Lung microvascular endothelial cell (primary cell): ENCODE data around the gene CHERP. TPM values are rescaled to one million over a fixed set of nuclear protein-coding genes. Genes with fewer than 3 reads are reported as not detected.
"Not testable (repeated sequence)": the region's sequence is repeated elsewhere in the genome, so short reads cannot be mapped to it uniquely, and the experiment has no call there.

ENCODE experiments used
- DNase-seq, 2 donors: peaks; one replicate each; pipeline versions ENCODE4 v3.0.0 to v3.0.0-alpha.2; 2010; ENCODE audit warnings: low read depth in 2 of 2
- total RNA-seq: library from RNA; depleted of rRNA; stranded (reverse); fragments of >200 nt; gene quantifications from 2 replicates; pipeline ENCODE4 v1.2.1, GENCODE V29; 2014

The CHERP gene
- total RNA-seq, 1 donor from 2014 or later = 5.6 TPM

- no peak for DNase-seq
These were observed 65.8 kb downstream of the CHERP start for GRCh38 chr19:16476401-16476800.

GRCh38 chr19:16473875-16474392 is 68.3 kb downstream of the CHERP start:
- DNase-seq = peak in 1 of 2 donors; percentile 69

- no peak for DNase-seq
These were observed 69.2 kb downstream of the CHERP start for GRCh38 chr19:16472992-16473391.

DNA sequence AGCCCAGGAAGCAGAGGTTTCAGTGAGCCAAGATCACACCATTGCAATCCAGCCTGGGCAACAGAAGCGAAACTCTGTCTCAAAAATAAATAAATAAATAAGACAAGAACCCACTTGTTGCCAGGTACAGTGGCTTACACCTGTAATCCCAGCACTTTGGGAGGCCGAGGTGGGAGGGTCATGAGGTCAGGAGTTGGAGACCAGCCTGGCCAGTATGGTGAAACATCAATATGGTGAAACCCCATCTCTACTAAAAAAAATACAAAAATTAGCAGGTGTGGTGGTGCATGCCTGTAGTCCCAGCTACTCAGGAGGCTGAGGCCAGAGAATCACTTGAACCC is 69.7 kb downstream of the CHERP start:
- DNase-seq = not testable (repeated sequence)

DNA sequence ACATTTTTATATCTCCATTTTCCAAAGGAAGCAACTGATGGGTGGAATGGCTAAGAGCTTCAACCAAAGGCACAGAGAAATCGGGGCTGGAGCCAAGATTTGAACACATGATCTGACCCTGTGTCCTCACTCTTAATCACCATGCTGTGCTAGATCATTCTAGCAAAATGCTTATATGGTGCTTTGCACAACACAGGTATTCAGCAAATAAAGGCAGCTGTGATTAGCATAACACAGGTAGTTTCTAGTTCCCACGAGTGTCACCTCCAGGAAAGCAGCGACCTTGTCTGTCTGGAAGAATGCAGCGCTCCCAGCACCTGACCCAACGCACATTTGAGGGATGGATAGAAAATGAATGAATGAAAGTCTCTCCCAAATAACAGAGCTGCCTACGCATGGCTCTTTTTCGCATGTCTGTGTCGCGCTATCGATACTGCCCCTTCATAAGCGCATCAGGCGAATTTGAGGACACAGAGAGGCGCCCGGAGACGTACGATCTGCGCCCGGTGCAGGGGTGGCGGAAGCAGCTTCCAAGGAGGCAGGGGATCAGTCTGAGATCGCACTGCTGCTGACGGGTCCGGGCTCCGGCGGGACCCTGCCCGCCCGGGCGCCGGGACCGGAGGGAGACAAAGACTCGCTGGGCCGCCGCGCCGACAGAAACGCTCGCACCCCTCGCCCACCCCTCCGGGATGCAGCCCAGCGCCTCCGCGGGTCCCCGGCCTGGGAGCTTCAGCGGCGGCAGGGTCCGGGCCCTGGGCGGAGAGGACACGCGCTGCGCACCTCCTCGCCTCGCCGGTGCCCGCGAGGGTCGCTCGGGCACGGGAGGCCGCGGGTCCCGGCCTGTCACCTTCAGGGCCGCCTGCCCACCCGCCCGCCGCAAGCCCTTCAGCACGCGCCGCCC is 71.1 kb downstream of the CHERP start:
- peak; percentile 40 to 43 for DNase-seq

DNA sequence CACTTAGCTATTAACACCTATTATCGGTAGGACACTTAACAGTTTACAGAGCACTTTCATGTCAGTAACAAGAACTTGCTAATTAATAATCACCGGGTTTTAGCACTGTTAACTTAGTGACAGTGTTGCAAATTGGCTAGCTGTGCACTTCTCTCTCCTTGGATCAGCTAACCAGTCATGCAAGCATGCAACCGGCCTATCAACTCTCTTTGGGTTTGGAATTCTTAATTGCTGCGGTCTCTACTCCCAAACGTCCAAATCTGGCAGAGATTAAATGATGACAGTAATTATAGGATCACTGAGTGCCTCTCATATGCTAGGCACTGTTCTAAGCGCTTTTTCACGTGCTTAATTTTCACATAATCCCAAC is 71.7 kb downstream of the CHERP start:
- no peak for DNase-seq

Other genes with a start within 250 kb of the CHERP start
- 2.6 and 10.1 TPM in 2 replicates for gene KLF2, start 217.6 kb downstream of the CHERP start, total RNA-seq
- 5.9 and 6.7 TPM in 2 replicates for gene EPS15L1, start 70.5 kb downstream of the CHERP start, total RNA-seq
- gene CALR3, start 46.3 kb downstream of the CHERP start, total RNA-seq = not detected in 2 replicates
- gene C19orf44, start 46.0 kb downstream of the CHERP start, total RNA-seq = 1.1 and 1.4 TPM in 2 replicates
- 14.4 and 24.8 TPM in 2 replicates for gene SLC35E1, start 30.0 kb upstream of the CHERP start, total RNA-seq
- gene MED26, start 85.8 kb upstream of the CHERP start, total RNA-seq = 2.2 and 3.8 TPM in 2 replicates
- 32.7 and 47.0 TPM in 2 replicates for gene SMIM7, start 117.7 kb upstream of the CHERP start, total RNA-seq
- gene TMEM38A, start 118.7 kb upstream of the CHERP start, total RNA-seq = 1.3 and 1.8 TPM in 2 replicates
- gene NWD1, start 177.4 kb upstream of the CHERP start, total RNA-seq = not detected in 2 replicates